A673 (cell line): ENCODE measurements around the gene INPP5E. TPM values are rescaled to one million over a fixed set of nuclear protein-coding genes. Genes with fewer than 3 reads are reported as not detected.

Experiments
- BruUV-seq: library from RNA; stranded (reverse); fragments of 400-500 nt; replicated peaks from 2 replicates; lab custom pipeline; 2021; lab: Mats Ljungman, UMichigan
- CTCF ChIA-PET: fragments of 300-600 bp; sonication (Branson Sonifier 250); formaldehyde crosslinking; loops from one replicate; lab custom pipeline; 2022; ENCODE audit warnings: antibody characterized with exemption; lab: Charles Lee
- POLR2A ChIA-PET: fragments of 300-600 bp; sonication (Branson Sonifier 250); formaldehyde crosslinking; loops from one replicate; lab custom pipeline; 2022; ENCODE audit warnings: antibody characterized with exemption; ENCODE audit not compliant: low non-redundant PET; lab: Charles Lee
- DNase-seq: peaks from one replicate; pipeline ENCODE4 v3.0.0-alpha.2; 2015; ENCODE audit warnings: low spot score
- H3K27ac ChIP-seq: fragments of 200-600 bp; sonication (generic); 2 replicates; pipeline ENCODE4 v1.5.1; 2016; ENCODE audit warnings: mixed run types, low read depth, mild to moderate bottlenecking, mixed read lengths, antibody characterized with exemption, low read length; ENCODE audit not compliant: poor library complexity, severe bottlenecking
- H3K27me3 ChIP-seq: fragments of 200-600 bp; sonication (generic); replicated peaks from 2 replicates; pipeline ENCODE4 v1.6.1; 2017; ENCODE audit warnings: mixed run types, low read depth, mild to moderate bottlenecking, mixed read lengths, antibody characterized with exemption, low read length; ENCODE audit not compliant: insufficient read depth, poor library complexity
- H3K36me3 ChIP-seq: fragments of 200-600 bp; sonication (generic); 2 replicates; pipeline ENCODE4 v1.6.1; 2016; ENCODE audit warnings: mixed run types, mild to moderate bottlenecking, mixed read lengths, antibody characterized with exemption, low read length; ENCODE audit not compliant: insufficient read depth, poor library complexity, severe bottlenecking
- H3K4me1 ChIP-seq: fragments of 200-600 bp; sonication (generic); 2 replicates; pipeline ENCODE4 v1.6.1; 2017; ENCODE audit warnings: mixed run types, mild to moderate bottlenecking, mixed read lengths, antibody characterized with exemption, low read length; ENCODE audit not compliant: insufficient read depth, poor library complexity, severe bottlenecking
- H3K4me3 ChIP-seq: fragments of 200-600 bp; sonication (generic); 2 replicates; pipeline ENCODE4 v1.5.1; 2016; ENCODE audit warnings: low read depth, mixed run types, mild to moderate bottlenecking, mixed read lengths, low read length; ENCODE audit not compliant: poor library complexity, severe bottlenecking
- H3K9me3 ChIP-seq: fragments of 200-600 bp; sonication (generic); 2 replicates; pipeline ENCODE4 v1.6.1; 2016; ENCODE audit warnings: mixed run types, low read depth, mild to moderate bottlenecking, mixed read lengths, antibody characterized with exemption, low read length; ENCODE audit not compliant: poor library complexity, severe bottlenecking
- EZH2 ChIP-seq: fragments of 200-600 bp; sonication (generic); IDR thresholded peaks from 2 replicates; pipeline ENCODE4 v1.6.1; 2017; ENCODE audit warnings: borderline replicate concordance, low read depth, mild to moderate bottlenecking, mixed read lengths, antibody characterized with exemption, low read length; ENCODE audit not compliant: poor library complexity, severe bottlenecking
- intact Hi-C: fragments of 100-400 bp; cut with micrococcal nuclease; formaldehyde crosslinking; loops from one replicate; pipeline ENCODE4 v1.10.0; 2022; ENCODE audit not compliant: unreplicated experiment
- total RNA-seq: library from RNA; stranded (reverse); gene quantifications from 2 replicates; pipeline ENCODE4 v1.2.3, GENCODE V29; 2021
- TF ChIP-seq, protein P1 (sequence below): fragments of 300-800, 200-600 bp; sonication (generic); conservative IDR thresholded peaks from 2 replicates; pipeline ENCODE4 v1.5.1; 2017; ENCODE audit warnings: low read depth, mild to moderate bottlenecking, antibody characterized with exemption, low read length, moderate library complexity, mixed read lengths

INPP5E gene
- total RNA-seq, 1 experiment from 2014 or later = 26.2 TPM

DNA sequence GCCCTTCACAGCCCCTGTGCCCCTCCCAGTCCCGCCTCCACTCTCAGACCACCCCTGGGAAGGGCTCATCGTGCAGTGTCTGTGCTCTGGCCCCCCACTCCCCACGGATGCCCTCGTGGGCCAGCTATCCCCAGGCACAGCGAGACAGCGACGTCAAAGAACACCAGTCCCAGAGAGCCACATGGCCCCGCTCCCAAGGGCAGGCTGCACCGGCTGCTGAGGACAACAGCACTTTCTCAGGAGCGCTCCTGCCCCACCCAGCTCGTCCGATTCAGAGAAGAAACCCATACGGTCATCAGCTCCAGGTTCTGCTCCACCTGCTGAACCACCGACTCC, 34.9 kb downstream of the INPP5E start:
- no peaks in the 10 kb centered on the region for H3K27me3 ChIP-seq
- no peak overlapping the region for H3K4me3 ChIP-seq
- peak overlapping the region; percentile 50 for H3K27ac ChIP-seq
- intact Hi-C loops = no loop called here
- H3K9me3 ChIP-seq = no peaks in the 10 kb centered on the region
- no peak for DNase-seq
- POLR2A ChIA-PET = no interaction called here
- TF ChIP-seq, protein P1, sequence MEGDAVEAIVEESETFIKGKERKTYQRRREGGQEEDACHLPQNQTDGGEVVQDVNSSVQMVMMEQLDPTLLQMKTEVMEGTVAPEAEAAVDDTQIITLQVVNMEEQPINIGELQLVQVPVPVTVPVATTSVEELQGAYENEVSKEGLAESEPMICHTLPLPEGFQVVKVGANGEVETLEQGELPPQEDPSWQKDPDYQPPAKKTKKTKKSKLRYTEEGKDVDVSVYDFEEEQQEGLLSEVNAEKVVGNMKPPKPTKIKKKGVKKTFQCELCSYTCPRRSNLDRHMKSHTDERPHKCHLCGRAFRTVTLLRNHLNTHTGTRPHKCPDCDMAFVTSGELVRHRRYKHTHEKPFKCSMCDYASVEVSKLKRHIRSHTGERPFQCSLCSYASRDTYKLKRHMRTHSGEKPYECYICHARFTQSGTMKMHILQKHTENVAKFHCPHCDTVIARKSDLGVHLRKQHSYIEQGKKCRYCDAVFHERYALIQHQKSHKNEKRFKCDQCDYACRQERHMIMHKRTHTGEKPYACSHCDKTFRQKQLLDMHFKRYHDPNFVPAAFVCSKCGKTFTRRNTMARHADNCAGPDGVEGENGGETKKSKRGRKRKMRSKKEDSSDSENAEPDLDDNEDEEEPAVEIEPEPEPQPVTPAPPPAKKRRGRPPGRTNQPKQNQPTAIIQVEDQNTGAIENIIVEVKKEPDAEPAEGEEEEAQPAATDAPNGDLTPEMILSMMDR = no peak
- no peak for TF ChIP-seq EZH2
- peaks cover 6% of the 10 kb centered on the region for H3K4me1 ChIP-seq
- H3K36me3 ChIP-seq = peaks cover 54% of the 10 kb centered on the region
- no TSS peak for BruUV-seq
- CTCF ChIA-PET = no interaction called here

DNA sequence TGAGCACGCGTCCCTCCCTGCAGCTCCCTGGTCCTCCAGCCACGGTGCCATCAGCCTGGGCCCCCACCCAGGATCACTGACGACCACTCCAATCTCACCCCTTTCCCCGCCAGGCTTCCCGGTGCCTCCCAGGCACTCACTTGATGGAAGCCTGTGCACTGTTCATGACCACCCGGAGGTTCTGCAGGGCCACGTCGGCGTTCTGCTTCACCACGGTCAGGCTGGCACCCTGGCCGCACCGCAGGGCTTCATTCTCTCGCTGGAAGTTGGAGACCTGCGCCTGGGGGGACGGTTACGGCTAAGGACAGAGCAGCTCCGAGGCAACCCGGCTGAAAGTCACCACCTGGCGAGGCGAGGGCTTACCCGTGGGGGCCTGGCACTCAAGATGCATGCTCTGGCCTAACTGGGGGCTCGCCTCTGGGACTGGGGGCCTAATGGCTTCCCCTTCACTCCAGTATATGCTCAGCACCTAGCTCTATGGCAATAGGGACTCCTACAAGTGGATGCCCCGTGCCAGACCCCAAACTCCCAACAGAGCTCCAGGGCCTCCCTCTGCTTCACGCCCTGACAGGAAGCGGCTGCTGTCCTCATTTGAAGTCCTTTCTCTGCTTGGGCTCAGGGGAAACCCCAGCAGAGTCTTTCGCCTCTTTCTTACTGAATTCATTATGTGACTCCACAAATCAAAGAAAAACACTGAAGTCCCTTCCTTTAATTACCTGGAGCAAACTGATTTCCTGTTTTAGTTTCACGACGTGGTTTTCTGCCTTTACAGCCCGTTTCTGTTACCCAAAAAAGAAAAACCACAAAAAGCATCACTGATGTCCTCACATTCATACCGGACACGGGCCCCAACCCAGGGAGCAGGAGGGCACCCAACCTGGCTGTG, 35.5 kb downstream of the INPP5E start:
- TF ChIP-seq, protein P1 = no peak
- no peak for TF ChIP-seq EZH2
- CTCF ChIA-PET = interaction anchor here (0.6 kb wide), 1 partner anchor 17 kb away, joined by 7 read pairs; no protein-coding TSS in a partner anchor
- intact Hi-C loops = no loop called here
- Histone ChIP-seq H3K4me3 (no peak overlapping the region), H3K27me3 (no peaks in the 10 kb centered on the region), H3K36me3 (peaks cover 54% of the 10 kb centered on the region), H3K9me3 (no peaks in the 10 kb centered on the region), H3K4me1 (peaks cover 6% of the 10 kb centered on the region), H3K27ac (peak overlapping the region; percentile 50)
- no peak for DNase-seq
- no TSS peak for BruUV-seq
- POLR2A ChIA-PET = no interaction called here

DNA sequence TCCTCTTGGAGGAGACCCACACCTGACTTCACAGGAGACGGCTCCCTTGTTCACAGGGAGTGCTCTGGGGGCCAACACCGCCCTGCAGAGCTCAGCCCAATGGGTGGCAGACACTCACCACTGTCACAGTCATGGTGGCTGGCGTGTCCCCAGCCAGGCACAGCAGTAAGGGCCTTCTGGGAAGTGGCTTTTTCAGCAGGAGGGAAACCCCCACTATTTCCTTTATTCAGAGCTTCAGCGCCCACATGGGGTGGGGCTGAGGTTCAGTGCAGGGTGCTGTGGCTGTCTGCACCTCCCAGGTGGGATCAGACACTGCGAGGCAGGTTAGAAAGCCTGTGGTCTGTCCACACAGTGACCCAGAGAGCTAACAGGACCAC, 36.1 kb downstream of the INPP5E start:
- Histone ChIP-seq H3K27ac (peak overlapping the region; percentile 50), H3K9me3 (no peaks in the 10 kb centered on the region), H3K36me3 (peaks cover 56% of the 10 kb centered on the region), H3K4me3 (no peak overlapping the region), H3K4me1 (peaks cover 9% of the 10 kb centered on the region), H3K27me3 (no peaks in the 10 kb centered on the region)
- intact Hi-C loops = no loop called here
- no peak for DNase-seq
- BruUV-seq = no TSS peak
- POLR2A ChIA-PET = no interaction called here
- no peak for TF ChIP-seq EZH2
- TF ChIP-seq, protein P1 = no peak
- CTCF ChIA-PET = interaction anchor here (0.6 kb wide), 1 partner anchor 18 kb away, joined by 7 read pairs; no protein-coding TSS in a partner anchor
